GM19025 (cell line): Measurements from ENCODE around the gene SPDYE2B.
A peak's percentile ranks its signal among the peaks of the same experiment; 100 is the strongest.
"Not testable (repeated sequence)": the region's sequence is repeated elsewhere in the genome, so short reads cannot be mapped to it uniquely, and the experiment has no call there.

Experiments used
- ATAC-seq: cut with Tn5 transposase; IDR thresholded peaks from one replicate; pipeline ENCODE4 v1.9.1; 2021; ENCODE audit warnings: mild to moderate bottlenecking, low read depth, moderate library complexity; ENCODE audit not compliant: unreplicated experiment

The SPDYE2B gene, protein sequence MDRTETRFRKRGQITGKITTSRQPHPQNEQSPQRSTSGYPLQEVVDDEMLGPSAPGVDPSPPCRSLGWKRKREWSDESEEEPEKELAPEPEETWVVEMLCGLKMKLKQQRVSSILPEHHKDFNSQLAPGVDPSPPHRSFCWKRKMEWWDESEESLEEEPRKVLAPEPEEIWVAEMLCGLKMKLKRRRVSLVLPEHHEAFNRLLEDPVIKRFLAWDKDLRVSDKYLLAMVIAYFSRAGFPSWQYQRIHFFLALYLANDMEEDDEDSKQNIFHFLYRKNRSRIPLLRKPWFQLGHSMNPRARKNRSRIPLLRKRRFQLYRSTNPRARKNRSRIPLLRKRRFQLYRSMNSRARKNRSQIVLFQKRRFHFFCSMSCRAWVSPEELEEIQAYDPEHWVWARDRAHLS

DNA sequence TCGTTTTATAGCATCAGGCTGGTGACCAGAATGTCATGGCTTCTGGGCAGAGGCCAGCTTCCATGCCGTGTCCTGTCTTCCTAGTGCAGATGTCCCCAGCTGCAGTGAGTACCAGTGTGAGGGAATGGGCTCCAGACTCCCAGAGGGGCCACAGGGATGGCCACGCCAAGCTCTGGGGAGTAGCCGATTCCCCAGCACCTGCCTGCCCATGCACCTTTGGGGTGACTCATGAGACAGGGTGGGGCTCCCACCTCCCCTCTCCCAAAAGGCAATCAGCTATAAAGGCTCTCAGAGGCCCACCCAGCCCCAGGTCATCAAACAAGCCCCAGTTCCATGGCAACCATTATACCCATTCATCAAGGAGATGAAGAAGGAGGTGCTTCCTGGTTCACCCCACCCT is at the start of gene SPDYE2B:
Gene SPDYE2B, plus strand, starts transcription at position 396 of the 400 bp plus-strand sequence. CDS start 2,030 bp downstream, outside the sequence.
- ATAC-seq, result not testable (repeated sequence)

DNA sequence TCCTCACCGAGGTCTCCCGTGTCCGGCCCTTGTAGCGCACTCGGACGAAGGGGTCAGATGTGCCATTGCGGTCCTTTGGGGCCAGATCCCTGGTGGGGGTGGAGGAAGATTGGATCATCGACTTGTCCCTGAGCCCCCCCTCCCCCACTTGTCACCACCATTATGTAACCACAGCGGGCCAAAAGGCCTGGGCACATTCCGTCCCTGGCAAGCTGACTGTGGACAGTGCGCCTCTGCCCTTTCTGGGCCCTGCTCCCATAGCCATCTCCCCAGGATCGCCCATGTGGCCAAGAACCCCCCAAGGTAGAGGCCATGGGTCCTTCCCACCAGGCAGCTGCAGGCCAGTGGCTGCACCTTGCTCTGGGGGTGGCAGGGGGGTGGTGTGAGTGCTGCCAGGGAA is 47.8 kb upstream of the SPDYE2B start:
- not testable (repeated sequence) for ATAC-seq

DNA sequence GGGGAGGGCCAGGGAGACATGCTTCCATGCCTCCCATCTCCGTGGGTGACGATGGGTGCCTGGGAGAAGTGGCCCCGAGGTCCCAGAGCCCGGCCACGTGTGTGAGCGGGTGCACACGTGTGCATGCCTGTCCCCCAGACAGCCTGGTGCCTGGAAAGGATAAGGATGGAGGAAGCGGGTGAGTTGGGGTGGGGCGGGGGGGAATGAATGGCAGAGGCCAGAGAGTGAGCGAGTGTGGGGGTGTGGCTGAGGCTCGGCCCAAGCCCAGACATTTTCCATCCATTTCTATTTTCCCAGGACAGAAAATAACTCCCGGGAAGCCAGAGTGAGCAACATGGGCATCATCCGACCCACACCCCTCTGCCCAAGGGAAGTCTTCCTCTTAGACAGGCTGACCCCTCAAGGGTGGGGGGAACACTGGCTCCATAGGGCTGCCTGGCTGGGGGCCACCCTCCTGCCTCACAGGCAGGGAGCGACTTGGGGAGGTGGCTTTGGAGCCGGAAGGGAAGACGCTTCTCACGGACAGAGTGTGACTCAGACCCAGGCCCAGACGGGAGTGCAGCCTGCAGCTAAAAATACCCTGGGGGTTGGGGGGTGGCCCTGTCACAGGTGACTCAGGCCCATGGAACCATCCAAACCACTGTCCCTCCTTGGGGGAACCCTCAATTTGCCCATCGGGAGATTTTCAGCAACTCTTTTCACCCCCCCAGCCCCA is 45.5 kb upstream of the SPDYE2B start:
- ATAC-seq, result not testable (repeated sequence)

DNA sequence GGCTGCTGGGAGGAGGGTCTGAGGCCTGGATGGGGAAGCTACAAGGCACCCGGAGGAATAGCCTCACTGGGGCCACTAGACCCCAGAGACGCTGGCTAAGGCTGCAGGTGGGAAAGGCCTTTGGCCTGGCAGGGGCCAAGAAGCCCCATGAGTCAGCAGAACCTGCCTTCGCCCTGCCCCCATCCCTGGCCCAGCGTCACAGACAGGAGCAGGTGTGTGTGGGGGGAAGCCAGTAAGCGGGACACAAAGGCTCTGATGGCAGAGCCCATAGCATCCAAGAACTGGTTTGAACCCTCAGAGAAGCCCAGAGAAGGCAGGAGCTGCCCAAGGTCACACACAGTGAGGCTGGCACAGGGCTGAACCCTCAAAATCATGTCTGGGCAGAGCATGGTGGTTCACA is 43.3 kb upstream of the SPDYE2B start:
- not testable (repeated sequence) for ATAC-seq

DNA sequence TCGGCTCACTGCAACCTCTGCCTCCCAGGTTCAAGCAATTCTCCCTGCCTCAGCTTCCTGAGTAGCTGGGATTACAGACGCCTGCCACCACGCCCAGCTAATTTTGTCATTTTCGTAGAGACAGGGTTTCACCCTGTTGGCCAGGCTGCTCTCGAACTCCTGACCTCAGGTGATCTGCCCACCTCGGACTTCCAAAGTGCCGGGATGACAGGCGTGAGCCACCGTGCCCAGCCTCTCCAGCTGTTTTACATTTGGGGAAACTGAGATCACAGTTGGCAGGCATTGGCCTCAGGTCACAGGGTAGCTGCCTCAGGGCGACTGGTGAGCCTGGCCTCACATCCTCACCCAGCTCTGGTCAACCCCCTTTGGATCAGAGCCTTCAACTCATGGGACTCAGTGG is 40.4 kb upstream of the SPDYE2B start:
- not testable (repeated sequence) for ATAC-seq

DNA sequence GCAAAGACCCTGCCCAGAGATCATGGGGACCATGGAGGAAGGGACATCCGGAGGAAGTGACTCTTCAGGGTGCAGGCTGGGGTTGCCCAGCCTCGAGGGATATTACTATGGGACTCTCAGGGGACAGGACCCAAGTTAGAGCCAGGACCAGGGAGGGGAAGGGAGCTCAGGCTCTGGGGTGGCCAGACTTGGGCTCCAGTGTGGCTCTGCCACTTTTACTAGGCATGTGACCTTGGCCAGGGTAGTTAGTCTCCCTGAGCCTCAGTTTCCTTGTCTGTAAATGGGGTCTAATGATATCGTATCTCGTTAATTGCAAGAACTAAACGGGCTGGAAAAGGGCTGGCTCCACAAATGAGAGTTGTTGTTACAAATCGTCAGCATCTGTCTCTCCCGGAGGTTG is 39.7 kb upstream of the SPDYE2B start:
- not testable (repeated sequence) for ATAC-seq

DNA sequence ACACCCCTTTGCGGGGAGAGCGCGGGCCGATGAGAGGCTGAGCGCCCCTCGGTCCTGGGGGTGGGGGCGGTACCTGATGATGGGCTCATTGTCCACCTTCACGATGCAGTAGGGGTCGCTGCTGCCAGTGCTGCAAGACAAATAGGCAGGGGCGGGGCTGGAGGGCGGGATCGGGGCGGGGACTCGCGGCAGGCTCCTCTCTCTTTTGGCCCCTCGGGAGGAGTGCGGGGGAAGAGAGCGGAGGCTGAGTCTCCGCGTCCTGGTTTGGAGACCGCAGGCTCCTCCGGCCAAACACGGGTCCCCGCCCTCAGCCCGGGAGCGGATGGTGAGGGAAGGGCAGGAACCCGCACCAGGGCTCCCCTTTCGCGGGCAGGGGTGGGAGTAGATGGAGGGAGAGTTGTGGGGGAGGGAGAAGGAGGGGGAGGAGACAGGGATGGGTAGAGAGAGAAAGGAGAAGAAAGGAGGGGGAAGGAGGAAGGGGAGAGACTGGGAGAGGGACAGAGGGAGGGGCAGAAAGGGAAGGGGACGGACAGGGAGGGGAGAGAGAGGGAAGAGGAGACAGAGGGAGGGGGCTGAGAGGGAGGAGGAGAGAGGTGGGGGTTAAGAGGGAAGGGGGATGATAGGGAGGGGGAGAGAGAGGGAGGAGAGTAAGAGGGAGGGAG is 39.0 kb upstream of the SPDYE2B start:
- ATAC-seq, result peak; percentile 33

DNA sequence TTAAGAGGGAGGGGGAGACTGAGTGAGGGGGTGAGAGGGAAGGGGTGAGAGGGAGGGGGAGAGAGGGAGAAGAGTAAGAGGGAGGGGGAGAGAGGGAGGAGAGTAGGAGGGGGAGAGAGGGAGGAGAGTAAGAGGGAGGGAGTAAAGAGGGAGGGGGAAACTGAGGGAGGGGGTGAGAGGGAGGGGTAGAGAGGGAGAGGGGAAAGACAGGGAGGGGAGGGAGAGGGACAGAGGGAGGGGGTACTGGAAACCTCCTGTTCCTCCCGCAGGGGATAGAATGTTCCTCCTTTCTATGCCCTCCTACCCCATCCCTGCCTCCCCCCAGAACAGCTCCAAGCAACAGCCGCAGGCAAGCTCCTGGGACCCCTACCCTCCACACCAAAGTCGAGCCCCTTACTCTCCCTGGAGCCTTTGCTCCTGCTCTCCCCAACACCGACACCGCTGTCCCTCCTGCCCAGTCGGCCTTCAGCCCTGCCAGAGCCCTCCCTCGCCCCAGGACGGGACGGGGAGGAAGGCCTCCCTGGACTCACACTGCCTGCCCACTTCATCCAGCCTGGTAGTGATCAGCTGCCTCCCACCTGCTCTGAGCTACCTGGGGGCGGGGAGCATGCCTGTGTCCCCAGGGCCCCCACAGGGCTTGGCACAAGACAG is 38.3 kb upstream of the SPDYE2B start:
- ATAC-seq, result not testable (repeated sequence)

DNA sequence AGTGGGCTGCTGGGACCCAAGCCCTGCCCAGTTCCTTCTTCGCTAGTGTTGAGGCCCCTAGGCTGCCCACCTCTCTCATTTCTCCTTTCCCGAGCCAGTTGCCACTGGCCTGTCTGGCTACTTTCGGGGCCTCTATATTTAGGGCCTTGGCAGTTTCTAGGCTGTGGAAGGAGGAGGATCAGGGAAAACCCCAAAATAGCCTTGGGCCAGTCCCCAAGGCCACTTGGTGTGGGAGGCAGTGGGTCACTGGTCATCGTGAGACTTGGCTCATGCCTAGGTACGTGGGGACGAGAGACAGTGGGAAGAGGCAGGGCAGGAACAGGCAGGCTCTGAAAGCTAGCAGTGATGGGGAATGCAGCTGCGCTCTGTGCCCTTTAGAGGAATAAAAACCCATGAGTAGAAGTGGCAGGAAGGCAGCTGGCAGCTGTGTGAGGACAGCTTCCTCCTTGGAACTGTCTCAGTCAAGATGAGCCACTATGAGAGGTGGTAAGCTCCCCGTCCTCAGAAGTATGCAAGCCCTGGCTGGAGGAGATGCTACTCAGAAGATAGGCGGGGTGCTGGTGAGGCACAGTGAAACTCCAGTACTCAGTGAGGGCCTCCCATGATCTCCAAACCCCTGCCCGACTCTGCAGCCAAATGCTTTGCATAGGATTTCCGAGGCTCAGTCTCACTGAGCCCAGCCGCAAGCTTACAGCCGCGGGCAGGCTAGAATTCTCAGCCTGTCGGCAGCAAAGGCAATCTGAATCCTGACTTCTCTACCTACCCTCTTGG is 36.4 kb upstream of the SPDYE2B start:
- peak; percentile 62 for ATAC-seq

DNA sequence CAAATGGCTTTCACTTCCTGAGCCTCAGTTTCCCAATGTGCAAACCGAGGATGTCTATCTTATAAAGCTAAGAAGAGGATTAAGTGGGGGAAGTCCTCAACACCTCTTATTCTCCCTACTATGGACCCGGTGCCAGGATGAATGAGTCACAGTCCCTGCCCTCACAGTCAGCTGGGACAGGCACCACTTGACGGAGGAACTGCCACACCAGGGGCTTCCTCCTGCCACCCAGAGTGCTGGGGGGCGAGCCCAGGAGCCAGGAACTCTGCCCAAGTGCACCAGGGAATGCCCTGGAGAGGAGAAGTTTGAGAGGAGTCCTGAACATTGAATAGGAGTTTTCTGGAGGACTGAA is 35.8 kb upstream of the SPDYE2B start:
- ATAC-seq, result peak; percentile 18

DNA sequence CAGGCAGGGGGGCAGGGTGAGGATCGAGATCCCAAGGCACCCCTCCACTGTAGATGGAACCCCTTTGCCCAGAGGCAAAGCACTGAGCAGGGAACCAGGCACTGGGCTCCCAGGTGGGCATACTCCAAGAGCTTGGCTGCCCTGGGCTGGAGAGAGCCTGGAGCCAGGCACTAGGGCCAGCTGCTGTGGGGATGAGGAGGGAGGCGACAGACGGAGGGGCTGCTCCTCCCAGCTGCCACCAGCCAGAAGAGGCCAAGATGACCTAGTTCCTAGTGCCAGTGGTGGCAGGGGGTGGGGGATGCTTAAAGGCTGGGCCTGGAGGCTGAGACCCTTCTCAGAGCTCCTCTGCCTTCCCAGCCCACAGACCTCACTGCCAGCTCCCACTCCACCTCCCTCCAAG is 35.2 kb upstream of the SPDYE2B start:
- ATAC-seq, result not testable (repeated sequence)

DNA sequence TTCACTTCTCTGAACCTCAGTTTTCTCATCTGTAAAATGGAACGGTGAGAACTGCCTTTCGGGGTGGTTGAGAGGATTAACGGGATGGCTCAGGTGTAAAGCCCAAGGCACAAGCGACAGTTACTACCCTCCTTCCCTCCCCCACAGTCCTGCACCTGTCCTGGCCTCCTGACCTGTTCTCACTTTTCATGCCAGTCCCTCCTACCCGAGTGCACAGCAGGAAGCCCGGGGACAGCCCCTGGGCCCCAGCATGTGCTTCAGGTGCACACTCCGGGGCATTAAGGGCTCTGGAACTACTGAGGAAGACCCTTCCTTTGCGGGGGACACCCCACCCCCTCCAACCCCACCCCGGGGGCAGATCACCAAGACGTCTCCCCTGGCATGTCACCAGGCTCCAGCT is 34.2 kb upstream of the SPDYE2B start:
- ATAC-seq, result not testable (repeated sequence)

DNA sequence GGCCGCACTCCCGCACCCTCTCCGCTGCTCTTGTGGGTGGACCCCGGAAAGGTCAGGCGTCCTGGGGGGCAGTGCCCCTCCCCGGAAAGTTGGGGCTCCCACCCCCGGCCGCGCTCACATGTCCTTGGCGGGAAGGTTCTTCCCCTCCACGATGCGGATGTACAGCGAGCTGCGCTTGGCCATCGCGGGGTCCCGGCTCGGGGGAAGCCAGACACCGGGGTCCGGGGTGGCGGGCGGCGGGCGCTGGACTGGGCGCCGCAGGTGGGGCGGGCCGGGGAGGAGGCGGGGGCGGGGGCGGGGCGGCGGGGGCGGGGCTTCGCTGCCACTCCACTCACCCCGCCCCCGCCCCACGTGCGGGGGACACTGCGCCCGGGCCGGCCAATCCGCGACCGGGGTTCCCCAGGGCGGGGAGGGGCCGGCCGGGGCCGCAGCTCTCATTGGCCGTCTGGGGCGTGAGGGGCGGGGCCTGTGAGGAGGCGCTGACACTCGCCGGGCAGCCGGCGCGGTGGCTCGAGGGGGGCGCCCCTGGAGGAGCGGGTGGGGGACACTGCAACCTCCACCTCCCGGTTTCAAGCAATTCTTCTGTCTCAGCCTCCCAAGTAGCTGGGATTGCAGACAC is 33.5 kb upstream of the SPDYE2B start, which contains the start of gene RASA4:
Gene RASA4, minus strand, starts transcription at position 250 of the 619 bp plus-strand sequence. Its CDS starts 67 bp downstream, at position 183.
- ATAC-seq, result peak; percentile 78

DNA sequence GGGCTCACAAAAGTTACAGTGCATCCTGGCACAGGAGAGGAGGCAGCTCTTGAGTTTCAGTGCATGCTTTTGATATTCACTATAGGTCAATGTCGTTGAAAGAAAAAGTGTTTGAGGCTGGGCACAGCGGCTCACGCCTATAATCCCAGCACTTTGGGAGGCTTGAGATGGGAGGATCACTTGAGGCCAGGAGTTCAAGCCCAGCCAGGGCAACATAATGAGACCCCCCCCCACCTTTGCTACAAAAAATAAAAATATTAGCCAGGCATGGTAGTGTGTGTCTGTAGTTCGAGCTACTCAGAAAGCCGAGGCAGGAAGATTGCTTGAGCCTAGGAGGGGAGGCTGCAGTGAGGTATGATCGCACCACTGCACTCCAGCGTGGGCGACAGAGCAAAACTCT is 32.0 kb upstream of the SPDYE2B start:
- not testable (repeated sequence) for ATAC-seq

DNA sequence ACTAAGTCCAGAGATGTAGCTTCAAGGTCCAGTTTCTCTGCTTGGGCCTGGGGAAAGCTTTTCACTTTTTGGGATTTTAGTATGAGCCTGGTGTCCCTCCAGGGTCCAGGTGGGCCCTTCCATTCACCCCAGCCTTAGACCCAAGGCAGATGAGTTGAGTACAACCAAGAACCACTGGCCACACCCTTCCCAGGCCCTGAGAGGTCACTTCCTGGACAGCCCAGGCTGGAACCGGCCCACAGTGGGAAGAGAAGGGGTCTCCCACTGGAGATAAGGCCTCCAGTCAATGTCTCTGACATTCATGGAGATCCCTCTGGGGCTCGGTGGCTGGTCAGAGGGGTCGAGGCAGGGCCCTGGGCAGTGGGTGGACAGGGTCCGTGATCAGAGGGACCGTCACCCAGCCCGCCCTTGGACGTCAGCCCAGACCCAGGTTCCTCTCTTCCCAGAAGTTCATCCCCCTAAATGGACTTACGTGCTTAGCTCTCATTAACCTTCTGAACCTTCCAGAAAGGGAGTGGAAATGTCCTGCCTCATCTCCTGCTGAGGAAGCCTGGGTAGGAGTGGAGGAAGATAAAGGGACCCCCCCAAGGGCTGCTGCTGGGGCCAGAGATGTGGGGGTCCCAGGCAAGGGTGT is 22.7 kb upstream of the SPDYE2B start:
- ATAC-seq, result not testable (repeated sequence)

DNA sequence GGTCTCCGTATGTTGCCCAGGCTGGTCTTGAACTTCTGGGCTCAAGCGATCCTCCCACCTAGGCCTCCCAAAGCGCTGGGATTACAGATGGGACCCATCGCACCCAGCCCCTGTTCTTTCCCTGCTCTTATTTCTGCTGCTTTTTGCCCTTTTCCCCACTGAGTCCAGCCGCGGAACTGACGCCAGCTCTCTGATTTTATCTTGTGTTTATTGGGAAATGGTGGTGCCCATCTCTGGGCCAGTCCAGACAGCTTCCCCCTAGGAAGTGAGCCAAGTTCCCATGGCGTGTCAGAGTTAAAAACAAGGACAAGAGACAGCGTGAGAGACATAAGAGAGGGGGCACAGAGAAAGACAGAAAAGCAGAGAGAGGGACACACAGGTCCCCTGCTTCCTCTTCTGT is 19.5 kb upstream of the SPDYE2B start:
- not testable (repeated sequence) for ATAC-seq

DNA sequence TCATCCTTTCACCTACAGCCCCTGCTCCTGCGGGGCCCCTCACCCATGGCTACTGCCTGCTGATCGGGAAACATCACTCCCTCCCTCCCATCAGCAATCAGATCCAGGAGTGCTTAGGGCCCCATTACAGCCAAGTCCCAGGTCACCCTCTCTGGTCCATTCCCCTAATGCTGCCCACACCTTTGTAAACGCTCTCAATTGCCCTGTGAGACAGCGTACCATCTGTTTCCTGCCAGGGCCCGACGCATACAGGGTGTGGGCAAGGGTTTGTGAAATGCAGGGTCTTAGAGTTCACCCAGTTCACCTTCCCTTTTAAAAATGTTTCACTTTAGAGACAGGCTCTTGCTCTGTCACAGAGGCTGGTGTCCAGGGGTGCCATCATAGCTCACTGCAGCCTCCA is 15.8 kb upstream of the SPDYE2B start:
- not testable (repeated sequence) for ATAC-seq

DNA sequence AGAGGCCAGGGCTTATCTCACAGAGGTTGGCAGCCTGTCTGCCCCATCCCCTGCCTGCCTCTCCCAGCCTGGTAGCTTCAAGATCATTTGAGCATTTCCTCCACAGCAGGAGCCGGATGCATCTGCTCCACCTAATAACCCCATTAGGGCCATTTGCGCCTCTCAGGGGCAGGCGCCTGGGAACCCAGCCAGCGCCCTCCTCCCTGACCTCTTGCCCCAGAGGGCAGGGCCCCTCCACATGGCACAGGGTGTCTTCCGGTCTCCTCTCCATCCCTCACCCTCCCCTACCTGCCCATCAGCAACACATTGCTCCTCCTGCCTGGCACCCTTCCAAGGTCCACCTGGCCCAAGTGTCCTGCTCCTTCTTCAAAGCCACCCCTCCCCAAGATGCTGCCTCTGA is 14.8 kb upstream of the SPDYE2B start:
- ATAC-seq, result not testable (repeated sequence)

DNA sequence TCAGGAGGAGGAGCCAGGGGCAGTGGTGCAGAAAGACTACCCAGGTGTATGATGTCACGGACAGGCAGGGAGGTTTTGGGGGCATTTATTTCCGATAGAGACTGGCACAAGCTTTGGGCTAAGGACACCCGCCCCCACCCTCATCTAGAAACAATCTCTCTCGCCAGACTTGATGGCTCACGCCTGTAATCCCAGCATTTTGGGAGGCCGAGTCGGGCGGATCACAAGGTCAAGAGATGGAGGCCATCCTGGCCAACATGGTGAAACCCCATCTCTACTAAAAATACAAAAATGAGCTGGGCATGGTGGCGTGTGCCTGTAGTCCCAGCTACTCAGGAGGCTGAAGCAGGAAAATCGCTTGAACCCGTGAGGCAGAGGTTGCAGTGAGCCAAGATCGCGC is 13.2 kb upstream of the SPDYE2B start:
- ATAC-seq, result not testable (repeated sequence)
